ENCODE measurements around the gene RXFP1.

The RXFP1 gene

GRCh38 chr4:158521484-158522088 lies at the start of gene RXFP1:
Gene RXFP1, plus strand, starts transcription at chr4:158521882. Its CDS starts 95 bp downstream, at chr4:158521977.
- no peak for TF ChIP-seq GATA3 (IDR thresholded peaks at IDR 0.05; ENCODE audit: low read depth, low read length)
- TF ChIP-seq GATA2 (IDR thresholded peaks at IDR 0.05; ENCODE audit: low read depth, low read length) = no peak

DNA sequence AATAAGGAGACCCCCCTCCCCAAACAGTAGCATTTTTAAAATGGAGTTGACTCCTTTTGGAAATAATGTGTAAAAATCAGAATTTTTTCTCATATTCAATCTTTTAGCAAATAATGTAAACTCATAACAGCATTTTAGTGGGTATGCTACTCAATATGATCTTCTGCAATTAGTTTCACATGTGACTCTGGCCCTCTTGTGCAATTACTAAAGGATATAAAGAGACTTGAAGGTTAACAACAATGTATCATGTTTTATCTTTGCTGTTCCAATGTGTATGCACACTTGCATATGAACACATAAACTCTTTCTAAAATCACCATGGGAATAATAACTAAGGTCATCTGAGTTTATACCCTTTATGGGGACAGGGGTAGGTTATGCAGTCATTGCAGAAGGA lies 39.9 kb upstream of the RXFP1 start:
- TF ChIP-seq GATA2 (IDR thresholded peaks at IDR 0.05; ENCODE audit: low read depth, low read length) = no peak
- no peak for TF ChIP-seq GATA3 (IDR thresholded peaks at IDR 0.05; ENCODE audit: low read depth, low read length)

- TF ChIP-seq GATA3 (IDR thresholded peaks at IDR 0.05; ENCODE audit: low read depth, low read length) = no peak
- TF ChIP-seq GATA2 (IDR thresholded peaks at IDR 0.05; ENCODE audit: low read depth, low read length) = no peak
These were observed 37.4 kb upstream of the RXFP1 start for GRCh38 chr4:158484173-158484885.

- no peak for TF ChIP-seq GATA2 (IDR thresholded peaks at IDR 0.05; ENCODE audit: low read depth, low read length)
- TF ChIP-seq GATA3 (IDR thresholded peaks at IDR 0.05; ENCODE audit: low read depth, low read length) = no peak
These were observed 31.1 kb upstream of the RXFP1 start for GRCh38 chr4:158490629-158491028.

GRCh38 chr4:158492391-158492790 lies 29.3 kb upstream of the RXFP1 start:
- no peak for TF ChIP-seq GATA3 (IDR thresholded peaks at IDR 0.05; ENCODE audit: low read depth, low read length)
- no peak for TF ChIP-seq GATA2 (IDR thresholded peaks at IDR 0.05; ENCODE audit: low read depth, low read length)

- TF ChIP-seq GATA3 (IDR thresholded peaks at IDR 0.05; ENCODE audit: low read depth, low read length) = no peak
These were observed 25.5 kb upstream of the RXFP1 start for GRCh38 chr4:158496030-158496741.

- no peak for TF ChIP-seq GATA2 (IDR thresholded peaks at IDR 0.05; ENCODE audit: low read depth, low read length)
- no peak for TF ChIP-seq GATA3 (IDR thresholded peaks at IDR 0.05; ENCODE audit: low read depth, low read length)
These were observed 21.6 kb upstream of the RXFP1 start for GRCh38 chr4:158500054-158500453.

GRCh38 chr4:158513256-158513655 lies 8.4 kb upstream of the RXFP1 start:
- TF ChIP-seq GATA2 (IDR thresholded peaks at IDR 0.05; ENCODE audit: low read depth, low read length) = no peak
- TF ChIP-seq GATA3 (IDR thresholded peaks at IDR 0.05; ENCODE audit: low read depth, low read length) = no peak

- TF ChIP-seq GATA2 (IDR thresholded peaks at IDR 0.05; ENCODE audit: low read depth, low read length) (no peak), GATA3 (IDR thresholded peaks at IDR 0.05; ENCODE audit: low read depth, low read length) (no peak)
These were observed 2.5 kb upstream of the RXFP1 start for GRCh38 chr4:158519226-158519625.

- TF ChIP-seq GATA3 (IDR thresholded peaks at IDR 0.05; ENCODE audit: low read depth, low read length) = no peak
- TF ChIP-seq GATA2 (IDR thresholded peaks at IDR 0.05; ENCODE audit: low read depth, low read length) = no peak
These were observed 2.4 kb downstream of the RXFP1 start for GRCh38 chr4:158523990-158524535.

DNA sequence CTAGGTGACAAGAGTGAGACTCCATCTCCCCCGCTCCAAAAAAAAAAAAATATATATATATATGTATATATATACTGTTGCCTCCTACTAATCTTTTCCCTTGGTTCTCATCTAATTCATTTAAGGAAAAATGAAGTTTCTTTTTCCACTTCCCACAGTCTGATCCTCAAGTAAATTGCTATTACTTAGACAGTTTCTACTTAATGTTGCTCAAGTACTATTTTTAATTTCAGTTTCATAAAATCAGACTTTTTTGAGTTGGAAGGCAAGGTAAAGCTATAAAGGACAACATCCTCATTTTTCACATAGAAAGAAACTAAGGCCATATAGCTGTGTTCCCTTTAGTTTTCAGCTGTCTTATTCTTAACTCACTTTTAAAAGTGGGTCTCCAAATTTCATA lies 5.8 kb downstream of the RXFP1 start:
- TF ChIP-seq GATA3 (IDR thresholded peaks at IDR 0.05; ENCODE audit: low read depth, low read length) = no peak
- TF ChIP-seq GATA2 (IDR thresholded peaks at IDR 0.05; ENCODE audit: low read depth, low read length) = no peak

- TF ChIP-seq GATA2 (IDR thresholded peaks at IDR 0.05; ENCODE audit: low read depth, low read length) (no peak), GATA3 (IDR thresholded peaks at IDR 0.05; ENCODE audit: low read depth, low read length) (no peak)
These were observed 7.8 kb downstream of the RXFP1 start for GRCh38 chr4:158529505-158529904.

- TF ChIP-seq GATA3 (IDR thresholded peaks at IDR 0.05; ENCODE audit: low read depth, low read length) = no peak
- TF ChIP-seq GATA2 (IDR thresholded peaks at IDR 0.05; ENCODE audit: low read depth, low read length) = no peak
These were observed 8.7 kb downstream of the RXFP1 start for GRCh38 chr4:158530381-158530780.

GRCh38 chr4:158530898-158531297 lies 9.2 kb downstream of the RXFP1 start:
- TF ChIP-seq GATA2 (IDR thresholded peaks at IDR 0.05; ENCODE audit: low read depth, low read length) = no peak
- TF ChIP-seq GATA3 (IDR thresholded peaks at IDR 0.05; ENCODE audit: low read depth, low read length) = no peak

All from SH-SY5Y (cell line).